ENCODE data around the gene RAB23.

RAB23 gene

DNA sequence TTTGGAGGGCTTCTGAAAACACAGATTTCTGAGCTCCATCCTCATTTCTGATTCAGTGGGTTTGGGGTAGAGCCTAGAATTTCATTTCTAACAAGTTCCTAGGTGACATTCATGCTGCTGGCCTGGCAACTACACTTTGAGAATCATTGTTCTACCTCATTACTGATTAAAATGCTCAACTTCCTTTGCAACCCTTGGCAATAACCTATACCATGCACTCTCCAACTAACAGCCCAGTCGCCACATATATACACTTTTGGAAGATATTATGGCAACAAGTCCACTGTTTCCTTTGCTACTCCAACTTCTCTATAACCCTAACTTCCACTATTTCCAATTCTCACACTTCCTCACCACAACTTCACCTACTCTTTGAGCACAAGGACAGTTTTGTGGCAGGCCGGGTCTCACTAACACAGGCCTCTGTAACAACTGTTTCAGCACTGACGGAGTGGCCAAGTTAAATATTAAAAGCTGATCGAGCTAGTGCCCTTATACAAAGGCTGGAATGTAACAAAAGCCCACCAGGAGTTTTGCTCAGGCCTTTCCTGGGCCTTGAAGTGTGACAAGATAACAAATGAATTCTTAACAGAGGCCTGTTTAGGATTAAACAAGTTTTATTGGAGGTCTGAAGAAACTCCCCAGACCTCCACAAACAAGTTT is 32.1 kb upstream of the RAB23 start:
- TF ChIP-seq CTCF (IDR thresholded peaks at IDR 0.05; ENCODE audit: insufficient read depth, low read length, poor library complexity, severe bottlenecking) = no peak
- TF ChIP-seq EZH2phosphoT487 (conservative IDR thresholded peaks at IDR 0.05; ENCODE audit: low read length) = no peak
- no peaks in the 10 kb centered on the region for H3K9me3 ChIP-seq (ENCODE audit: insufficient read depth, low read length)
- no peak overlapping the region for H3K9ac ChIP-seq (ENCODE audit: low read length)
- no peaks in the 10 kb centered on the region for H3K36me3 ChIP-seq (ENCODE audit: low read length)
- H3K4me3 ChIP-seq (ENCODE audit: insufficient read depth, low read length, poor library complexity, severe bottlenecking) = no peak overlapping the region
- no peak overlapping the region for H3K27ac ChIP-seq (ENCODE audit: low read depth, low read length)
- no peaks in the 10 kb centered on the region for H3K9me2 ChIP-seq (replicated peaks; ENCODE audit: insufficient read depth, low read length)
- no peaks in the 10 kb centered on the region for H3K79me2 ChIP-seq (ENCODE audit: insufficient read depth, low read length)
- no peaks in the 10 kb centered on the region for H3K27me3 ChIP-seq (ENCODE audit: low read length)
- no peaks in the 10 kb centered on the region for H3F3A ChIP-seq (ENCODE audit: insufficient read depth)
- H2AFZ ChIP-seq (ENCODE audit: low read depth, low read length, severe bottlenecking) = no peak overlapping the region
- no peak overlapping the region for H3K4me2 ChIP-seq (ENCODE audit: low read depth, low read length, poor library complexity, severe bottlenecking)
- no peaks in the 10 kb centered on the region for H4K20me1 ChIP-seq (ENCODE audit: low read depth, low read length)

- Histone ChIP-seq H3K79me2 (ENCODE audit: insufficient read depth, low read length) (no peaks in the 10 kb centered on the region), H3K9me3 (ENCODE audit: insufficient read depth, low read length) (no peaks in the 10 kb centered on the region), H3K4me3 (ENCODE audit: insufficient read depth, low read length, poor library complexity, severe bottlenecking) (no peak overlapping the region), H3K27me3 (ENCODE audit: low read length) (no peaks in the 10 kb centered on the region), H3F3A (ENCODE audit: insufficient read depth) (no peaks in the 10 kb centered on the region), H3K27ac (ENCODE audit: low read depth, low read length) (no peak overlapping the region), H4K20me1 (ENCODE audit: low read depth, low read length) (no peaks in the 10 kb centered on the region), H3K9me2 (replicated peaks; ENCODE audit: insufficient read depth, low read length) (no peaks in the 10 kb centered on the region), H3K9ac (ENCODE audit: low read length) (no peak overlapping the region), H3K36me3 (ENCODE audit: low read length) (no peaks in the 10 kb centered on the region), H2AFZ (ENCODE audit: low read depth, low read length, severe bottlenecking) (no peak overlapping the region), H3K4me2 (ENCODE audit: low read depth, low read length, poor library complexity, severe bottlenecking) (no peak overlapping the region)
- TF ChIP-seq EZH2phosphoT487 (conservative IDR thresholded peaks at IDR 0.05; ENCODE audit: low read length) = no peak
- TF ChIP-seq CTCF (IDR thresholded peaks at IDR 0.05; ENCODE audit: insufficient read depth, low read length, poor library complexity, severe bottlenecking) = no peak
These were observed 30.9 kb upstream of the RAB23 start for GRCh38 chr6:57252975-57253374.

DNA sequence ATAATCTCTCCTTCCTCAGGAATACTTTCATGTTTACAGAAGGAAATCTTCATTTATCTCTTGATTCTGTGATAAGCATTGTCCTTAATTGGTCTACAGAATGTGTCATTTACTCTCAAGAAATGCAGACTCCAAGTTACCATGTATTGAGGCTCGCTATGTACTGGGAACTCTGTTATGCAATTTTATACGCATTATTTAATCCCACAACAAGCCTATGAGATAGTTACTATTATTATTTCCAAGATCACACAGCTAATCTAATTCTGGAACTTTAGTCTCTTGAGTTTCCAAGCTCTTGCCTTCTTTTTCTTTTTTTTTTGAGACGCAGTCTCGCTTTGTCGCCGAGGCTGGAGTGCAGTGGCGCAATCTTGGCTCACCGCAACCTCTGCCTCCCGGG is 30.0 kb upstream of the RAB23 start:
- H3K4me3 ChIP-seq (ENCODE audit: insufficient read depth, low read length, poor library complexity, severe bottlenecking) = no peak overlapping the region
- no peaks in the 10 kb centered on the region for H3K9me3 ChIP-seq (ENCODE audit: insufficient read depth, low read length)
- no peak overlapping the region for H3K9ac ChIP-seq (ENCODE audit: low read length)
- no peaks in the 10 kb centered on the region for H4K20me1 ChIP-seq (ENCODE audit: low read depth, low read length)
- no peaks in the 10 kb centered on the region for H3K79me2 ChIP-seq (ENCODE audit: insufficient read depth, low read length)
- H3K9me2 ChIP-seq (replicated peaks; ENCODE audit: insufficient read depth, low read length) = no peaks in the 10 kb centered on the region
- no peaks in the 10 kb centered on the region for H3F3A ChIP-seq (ENCODE audit: insufficient read depth)
- no peaks in the 10 kb centered on the region for H3K27me3 ChIP-seq (ENCODE audit: low read length)
- H2AFZ ChIP-seq (ENCODE audit: low read depth, low read length, severe bottlenecking) = no peak overlapping the region
- no peak for TF ChIP-seq EZH2phosphoT487 (conservative IDR thresholded peaks at IDR 0.05; ENCODE audit: low read length)
- TF ChIP-seq CTCF (IDR thresholded peaks at IDR 0.05; ENCODE audit: insufficient read depth, low read length, poor library complexity, severe bottlenecking) = no peak
- no peak overlapping the region for H3K27ac ChIP-seq (ENCODE audit: low read depth, low read length)
- H3K36me3 ChIP-seq (ENCODE audit: low read length) = no peaks in the 10 kb centered on the region
- H3K4me2 ChIP-seq (ENCODE audit: low read depth, low read length, poor library complexity, severe bottlenecking) = no peak overlapping the region
